Measurements from ENCODE around the gene PFDN4. TPM values are rescaled to one million over a fixed set of nuclear protein-coding genes. Genes with fewer than 3 reads are reported as not detected.
A peak's percentile ranks its signal among the peaks of the same experiment; 100 is the strongest.

PFDN4 gene
- total and polyA plus RNA-seq, 2 experiments from 2014 or later, result 64.5 to 80.1 TPM

DNA sequence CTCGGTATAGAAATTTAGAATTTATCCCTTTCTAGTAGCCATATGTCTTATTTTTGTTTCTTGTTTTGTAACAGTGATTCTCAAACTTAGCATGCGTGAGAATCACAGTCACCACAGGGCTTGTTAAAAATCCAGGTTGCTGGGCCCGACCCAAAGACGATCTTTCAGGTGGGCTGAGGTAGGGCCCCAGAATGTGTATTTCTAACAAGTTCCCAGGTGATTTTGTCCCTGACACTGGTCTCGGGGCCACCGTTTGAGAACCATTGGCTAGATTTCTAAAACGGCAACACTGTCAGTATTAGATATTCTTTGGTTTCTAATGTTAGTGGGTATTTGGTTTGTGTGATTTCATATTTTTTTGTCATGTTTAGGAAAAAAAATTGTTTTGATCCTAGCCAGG, 9.9 kb downstream of the PFDN4 start:
- Histone ChIP-seq H3F3A (ENCODE audit: insufficient read depth) (peaks cover 1% of the 10 kb centered on the region; the same call in 1 of the 2 replicates), H4K20me1 (ENCODE audit: insufficient read depth) (no peaks in the 10 kb centered on the region), H3K36me3 (ENCODE audit: low read depth) (peaks cover 10% of the 10 kb centered on the region; the same call in 1 of the 2 replicates), H3K4me1 (ENCODE audit: insufficient read depth) (peaks cover 21% of the 10 kb centered on the region), H3K27me3 (replicated peaks; ENCODE audit: insufficient read depth) (no peaks in the 10 kb centered on the region), H3K27ac (no peak overlapping the region), H3K9me3 (ENCODE audit: low read depth) (no peaks in the 10 kb centered on the region), H3K9me2 (ENCODE audit: insufficient read depth) (no peaks in the 10 kb centered on the region), H3K4me2 (ENCODE audit: unreplicated experiment) (no peak overlapping the region), H3K4me3 (no peak overlapping the region), H2AFZ (no peak overlapping the region), H3K9ac (no peak overlapping the region), H3K79me2 (ENCODE audit: insufficient read depth) (peaks cover 34% of the 10 kb centered on the region)
- DNase-seq, result no peak
- TF ChIP-seq EZH2 (IDR thresholded peaks at IDR 0.05; ENCODE audit: insufficient read depth, poor library complexity, severe bottlenecking) (no peak), EZH2phosphoT487 (IDR thresholded peaks at IDR 0.05; ENCODE audit: insufficient read depth, low read depth) (no peak)
- 93 to 95% methylated on average over 7 of the region's 7 CpGs for WGBS, 2 experiments (ENCODE audit: low coverage in 1 of 2, low lambda C conversion rate in 2 of 2, missing lambda C conversion rate in 2 of 2)
- in situ Hi-C loops (cut with MboI), result no loop called here

DNA sequence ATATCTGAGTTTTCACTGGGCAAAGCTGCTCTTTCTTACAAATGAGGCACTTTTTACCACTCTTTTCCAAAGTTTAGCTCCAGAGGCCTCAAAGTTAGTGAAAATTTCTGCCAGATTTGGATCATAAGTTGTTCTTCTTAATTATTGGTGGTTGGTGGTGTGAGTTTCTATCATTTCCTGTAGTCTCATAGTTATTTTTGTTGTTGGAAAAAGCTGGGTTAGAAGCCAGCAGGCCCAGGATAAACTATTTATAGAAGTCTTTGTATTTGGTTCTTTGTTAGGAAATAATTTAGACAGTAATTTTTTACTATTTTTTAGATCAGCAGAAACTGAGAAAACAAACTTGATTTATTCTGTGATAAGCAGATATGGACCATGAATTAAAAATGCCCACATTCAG, 10.6 kb downstream of the PFDN4 start:
- in situ Hi-C loops (cut with MboI), result no loop called here
- Histone ChIP-seq H3K9me2 (ENCODE audit: insufficient read depth) (no peaks in the 10 kb centered on the region), H3F3A (ENCODE audit: insufficient read depth) (no peaks in the 10 kb centered on the region), H2AFZ (no peak overlapping the region), H3K9me3 (ENCODE audit: low read depth) (no peaks in the 10 kb centered on the region), H3K4me3 (no peak overlapping the region), H3K4me2 (ENCODE audit: unreplicated experiment) (no peak overlapping the region), H3K79me2 (ENCODE audit: insufficient read depth) (peaks cover 27% of the 10 kb centered on the region), H3K9ac (peak overlapping the region; percentile 23; the same call in 1 of the 2 replicates), H3K27me3 (replicated peaks; ENCODE audit: insufficient read depth) (no peaks in the 10 kb centered on the region), H4K20me1 (ENCODE audit: insufficient read depth) (no peaks in the 10 kb centered on the region), H3K4me1 (ENCODE audit: insufficient read depth) (peaks cover 14% of the 10 kb centered on the region), H3K36me3 (ENCODE audit: low read depth) (peaks cover 10% of the 10 kb centered on the region; the same call in 1 of the 2 replicates), H3K27ac (no peak overlapping the region)
- TF ChIP-seq EZH2phosphoT487 (IDR thresholded peaks at IDR 0.05; ENCODE audit: insufficient read depth, low read depth), result no peak
- no peak for TF ChIP-seq EZH2 (IDR thresholded peaks at IDR 0.05; ENCODE audit: insufficient read depth, poor library complexity, severe bottlenecking)
- DNase-seq, result no peak

DNA sequence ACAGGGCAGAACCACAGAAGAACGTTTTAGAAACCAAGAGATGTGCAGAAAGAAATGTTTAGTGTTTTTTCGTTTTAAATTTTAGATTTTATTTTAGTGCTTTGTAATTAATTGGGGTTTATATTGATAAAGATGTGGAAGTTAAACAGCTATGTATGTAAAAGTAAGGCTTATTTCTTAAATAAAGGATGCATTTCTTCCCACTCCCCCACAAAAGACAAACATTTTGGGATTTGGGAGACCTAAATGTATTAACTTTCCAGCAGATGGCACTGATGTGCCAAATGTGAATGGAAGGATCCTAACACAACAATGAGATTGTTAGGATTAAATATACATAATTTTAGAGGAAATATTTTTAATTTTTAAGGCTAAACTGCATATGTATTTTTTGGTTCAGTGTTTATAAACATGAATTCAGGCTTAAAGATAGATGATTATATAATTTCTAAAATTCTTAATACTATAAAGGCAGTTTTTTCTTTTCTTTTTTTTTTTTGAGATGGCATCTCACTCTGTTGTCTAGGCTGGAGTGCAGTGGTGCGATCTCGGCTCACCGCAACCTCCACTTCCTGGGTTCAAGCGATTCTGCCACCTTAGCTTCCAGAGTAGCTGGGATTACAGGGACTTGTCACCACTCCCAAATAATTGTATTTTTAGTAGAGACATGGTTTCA, 12.0 kb downstream of the PFDN4 start:
- Histone ChIP-seq H3K36me3 (ENCODE audit: low read depth) (peaks cover 10% of the 10 kb centered on the region; the same call in 1 of the 2 replicates), H3K9me3 (ENCODE audit: low read depth) (no peaks in the 10 kb centered on the region), H3F3A (ENCODE audit: insufficient read depth) (no peaks in the 10 kb centered on the region), H3K27ac (no peak overlapping the region), H3K4me1 (ENCODE audit: insufficient read depth) (peaks cover 14% of the 10 kb centered on the region), H3K4me2 (ENCODE audit: unreplicated experiment) (no peak overlapping the region), H3K27me3 (replicated peaks; ENCODE audit: insufficient read depth) (no peaks in the 10 kb centered on the region), H2AFZ (no peak overlapping the region), H3K4me3 (no peak overlapping the region), H4K20me1 (ENCODE audit: insufficient read depth) (no peaks in the 10 kb centered on the region), H3K9ac (no peak overlapping the region), H3K9me2 (ENCODE audit: insufficient read depth) (no peaks in the 10 kb centered on the region), H3K79me2 (ENCODE audit: insufficient read depth) (peaks cover 13% of the 10 kb centered on the region)
- in situ Hi-C loops (cut with MboI), result loop anchor here (5.0 kb wide), 1 partner anchor 427 kb away; no protein-coding TSS in a partner anchor
- TF ChIP-seq EZH2 (IDR thresholded peaks at IDR 0.05; ENCODE audit: insufficient read depth, poor library complexity, severe bottlenecking) (no peak), EZH2phosphoT487 (IDR thresholded peaks at IDR 0.05; ENCODE audit: insufficient read depth, low read depth) (no peak)
- peak; percentile 72 for DNase-seq
- WGBS, 2 experiments (ENCODE audit: low coverage in 1 of 2, low lambda C conversion rate in 2 of 2, missing lambda C conversion rate in 2 of 2), result 76 to 77% methylated on average over 6 of the region's 6 CpGs

DNA sequence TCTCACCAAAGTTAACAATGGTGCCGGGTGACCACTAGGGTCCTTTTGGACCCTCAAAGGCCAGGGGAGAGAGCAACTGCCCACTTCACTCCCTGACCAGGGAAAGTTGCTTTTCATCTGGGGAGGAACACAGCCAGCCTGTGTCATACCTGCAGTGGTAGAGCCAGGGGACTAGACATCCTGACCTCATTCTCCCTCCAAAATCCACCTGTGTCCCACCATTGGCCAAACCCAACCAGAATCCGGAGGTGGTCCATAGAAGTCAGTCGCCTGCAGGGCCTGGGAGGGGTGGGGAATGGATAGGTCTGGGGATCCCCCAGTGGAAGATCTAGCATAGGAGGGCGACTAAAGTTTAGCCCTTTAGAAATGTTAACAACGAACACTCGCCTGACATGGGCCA, 12.8 kb downstream of the PFDN4 start:
- Histone ChIP-seq H3K4me1 (ENCODE audit: insufficient read depth) (peaks cover 14% of the 10 kb centered on the region), H3K9me2 (ENCODE audit: insufficient read depth) (no peaks in the 10 kb centered on the region), H3K9me3 (ENCODE audit: low read depth) (no peaks in the 10 kb centered on the region), H3K9ac (no peak overlapping the region), H4K20me1 (ENCODE audit: insufficient read depth) (no peaks in the 10 kb centered on the region), H3K79me2 (ENCODE audit: insufficient read depth) (0 out of 2 replicates have a peak, but pooled peaks cover 6% of the 10 kb centered on the region), H2AFZ (no peak overlapping the region), H3K27me3 (replicated peaks; ENCODE audit: insufficient read depth) (no peaks in the 10 kb centered on the region), H3F3A (ENCODE audit: insufficient read depth) (no peaks in the 10 kb centered on the region), H3K27ac (no peak overlapping the region), H3K36me3 (ENCODE audit: low read depth) (peaks cover 7% of the 10 kb centered on the region; the same call in 1 of the 2 replicates), H3K4me2 (ENCODE audit: unreplicated experiment) (no peak overlapping the region), H3K4me3 (no peak overlapping the region)
- TF ChIP-seq EZH2 (IDR thresholded peaks at IDR 0.05; ENCODE audit: insufficient read depth, poor library complexity, severe bottlenecking) (no peak), EZH2phosphoT487 (IDR thresholded peaks at IDR 0.05; ENCODE audit: insufficient read depth, low read depth) (no peak)
- DNase-seq, result no peak
- in situ Hi-C loops (cut with MboI), result loop anchor here (5.0 kb wide), 1 partner anchor 427 kb away; no protein-coding TSS in a partner anchor
- WGBS, 2 experiments (ENCODE audit: low coverage in 1 of 2, low lambda C conversion rate in 2 of 2, missing lambda C conversion rate in 2 of 2), result 88 to 92% methylated on average over 6 of the region's 6 CpGs

All from GM23248 (cell line).